GM15510 (cell line): Measurements from ENCODE around the gene LAMB4.

Experiments used
- POLR2A ChIP-seq: IDR thresholded peaks from 3 replicates; pipeline ENCODE4 v1.6.1; 2011; ENCODE audit warnings: borderline replicate concordance; ENCODE audit not compliant: insufficient read length; ENCODE audit errors: extremely low read depth

LAMB4 gene

DNA sequence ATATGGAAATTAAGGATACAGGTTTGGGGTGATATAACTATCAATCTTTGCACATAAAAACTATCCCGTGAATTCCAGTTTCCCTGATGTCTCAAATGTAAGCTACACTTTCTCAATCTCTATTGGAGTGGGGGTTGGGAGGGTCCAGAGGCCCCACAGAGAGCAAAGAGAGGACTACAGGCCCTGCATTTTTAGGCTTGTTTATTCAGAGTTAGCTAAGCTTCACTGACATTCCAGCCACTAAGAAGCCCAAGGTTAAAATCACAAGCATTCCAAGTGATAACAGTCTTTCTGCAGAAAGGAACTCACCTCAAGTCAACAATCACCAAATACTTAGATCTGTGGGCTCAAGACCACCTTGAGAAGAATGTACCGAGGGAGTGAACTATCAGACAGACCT, 95.6 kb downstream of the LAMB4 start:
- TF ChIP-seq POLR2A: no peak

- TF ChIP-seq POLR2A: no peak
These were observed 96.2 kb downstream of the LAMB4 start for GRCh38 chr7:108033776-108034497.

DNA sequence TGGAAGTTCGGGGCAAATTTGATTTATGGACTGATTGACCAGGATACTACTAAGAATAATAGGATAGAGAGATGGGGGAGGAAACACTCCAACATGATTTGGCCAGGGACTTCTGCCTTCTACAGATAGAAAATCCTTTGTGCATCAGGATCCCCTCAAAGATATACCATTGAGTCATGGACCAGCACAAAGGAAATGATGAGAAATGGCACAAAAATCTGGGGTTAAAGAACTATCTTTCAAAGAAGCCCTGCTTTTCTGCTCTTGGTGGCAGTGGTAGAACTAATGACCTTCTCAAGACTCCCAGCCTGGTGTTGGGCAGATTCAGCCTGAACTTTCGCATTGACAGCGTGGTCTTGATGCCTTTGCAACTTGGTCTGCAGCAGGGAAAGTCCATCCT, 99.6 kb downstream of the LAMB4 start:
- TF ChIP-seq POLR2A: no peak

- TF ChIP-seq POLR2A: no peak
These were observed 101.1 kb downstream of the LAMB4 start for GRCh38 chr7:108029034-108029433.

DNA sequence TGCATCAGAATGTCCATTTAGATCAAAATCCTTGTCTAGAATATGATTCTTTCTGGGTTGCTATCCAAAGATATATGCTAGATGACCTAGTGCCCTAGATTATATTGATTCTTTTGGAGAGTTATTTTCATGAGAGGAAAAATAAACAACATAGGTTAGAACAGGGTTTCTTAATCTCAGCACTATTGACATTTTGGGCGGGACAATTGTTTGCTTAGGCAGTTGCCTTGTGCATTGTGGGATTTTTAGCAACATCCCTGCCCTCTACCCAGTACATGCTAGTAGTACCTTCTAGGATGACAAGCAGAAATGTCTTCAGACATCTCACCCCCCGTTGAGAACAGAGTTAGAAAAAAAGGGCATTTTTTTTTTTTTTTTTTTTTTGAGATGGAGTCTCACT, 102.0 kb downstream of the LAMB4 start:
- TF ChIP-seq POLR2A: no peak

DNA sequence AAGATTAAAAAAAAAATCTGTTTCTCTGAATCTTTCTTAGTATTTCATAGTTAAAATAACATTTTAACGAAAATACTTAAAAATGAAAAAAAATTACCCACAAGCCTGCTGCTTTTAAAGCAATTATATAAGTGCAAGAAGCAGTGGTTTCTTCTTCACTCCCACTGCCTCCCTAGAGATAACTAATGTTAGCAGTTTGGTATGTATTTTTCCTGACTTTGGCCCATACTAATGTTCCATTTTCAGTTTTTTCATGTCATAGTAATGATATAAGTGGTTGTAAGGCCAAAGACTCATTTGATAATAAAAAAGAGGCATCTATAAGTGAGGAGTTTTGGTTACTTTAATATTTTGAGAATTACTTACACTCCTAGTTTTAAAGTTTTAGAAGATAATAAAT, 102.9 kb downstream of the LAMB4 start:
- TF ChIP-seq POLR2A: no peak

DNA sequence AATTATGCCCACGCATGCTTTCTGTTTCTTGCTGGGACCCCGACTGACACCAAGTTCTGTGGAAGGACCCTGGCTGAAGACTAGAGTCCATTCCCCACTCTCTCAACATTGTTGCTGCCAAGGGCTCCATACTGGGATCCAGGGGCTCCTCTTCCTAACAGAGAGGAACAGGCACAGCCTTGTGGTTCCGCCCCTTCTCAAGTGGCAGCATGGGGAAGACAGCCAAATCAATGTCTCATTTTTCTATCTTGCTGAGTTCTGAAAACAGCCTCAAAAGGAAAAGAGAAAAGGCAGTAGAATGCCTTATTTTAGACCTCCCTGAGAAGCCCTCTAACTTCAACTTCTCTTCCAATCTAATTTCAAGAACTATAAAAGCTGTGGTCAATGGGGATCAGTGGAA, 103.5 kb downstream of the LAMB4 start:
- TF ChIP-seq POLR2A: no peak

- no peak for TF ChIP-seq POLR2A
These were observed 104.0 kb downstream of the LAMB4 start for GRCh38 chr7:108026116-108026515.

- TF ChIP-seq POLR2A: no peak
These were observed 105.6 kb downstream of the LAMB4 start for GRCh38 chr7:108024538-108024937.

- no peak for TF ChIP-seq POLR2A
These were observed 109.6 kb downstream of the LAMB4 start for GRCh38 chr7:108020585-108020984.

DNA sequence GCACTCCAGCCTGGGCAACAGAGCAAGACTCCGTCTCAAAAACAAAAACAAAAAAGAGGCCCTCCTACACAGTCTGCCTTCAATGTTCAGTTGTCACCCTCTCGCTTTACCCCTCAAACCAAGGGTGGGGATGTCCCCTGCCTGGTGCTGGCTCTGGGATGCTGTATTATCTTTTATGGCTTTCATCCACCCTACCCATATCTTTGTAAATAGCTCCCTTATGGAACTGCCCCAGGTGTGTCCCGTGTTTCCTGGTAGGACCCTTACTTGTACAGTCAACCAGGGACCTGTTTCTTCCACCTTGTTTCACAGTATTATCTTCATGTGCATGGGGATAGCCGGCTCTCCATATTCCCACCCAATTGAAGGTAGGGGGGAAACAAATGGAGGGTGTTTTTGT, 111.5 kb downstream of the LAMB4 start:
- no peak for TF ChIP-seq POLR2A

- no peak for TF ChIP-seq POLR2A
These were observed 112.4 kb downstream of the LAMB4 start for GRCh38 chr7:108017776-108018151.

GRCh38 chr7:108016841-108017775, 113.1 kb downstream of the LAMB4 start:
- no peak for TF ChIP-seq POLR2A

GRCh38 chr7:108015740-108016139, 114.4 kb downstream of the LAMB4 start:
- no peak for TF ChIP-seq POLR2A

GRCh38 chr7:108014747-108015682, 115.1 kb downstream of the LAMB4 start:
- no peak for TF ChIP-seq POLR2A
